Measurements from ENCODE around the gene SSUH2.
"Not testable (repeated sequence)": the region's sequence is repeated elsewhere in the genome, so short reads cannot be mapped to it uniquely, and the experiment has no call there.

The SSUH2 gene

DNA sequence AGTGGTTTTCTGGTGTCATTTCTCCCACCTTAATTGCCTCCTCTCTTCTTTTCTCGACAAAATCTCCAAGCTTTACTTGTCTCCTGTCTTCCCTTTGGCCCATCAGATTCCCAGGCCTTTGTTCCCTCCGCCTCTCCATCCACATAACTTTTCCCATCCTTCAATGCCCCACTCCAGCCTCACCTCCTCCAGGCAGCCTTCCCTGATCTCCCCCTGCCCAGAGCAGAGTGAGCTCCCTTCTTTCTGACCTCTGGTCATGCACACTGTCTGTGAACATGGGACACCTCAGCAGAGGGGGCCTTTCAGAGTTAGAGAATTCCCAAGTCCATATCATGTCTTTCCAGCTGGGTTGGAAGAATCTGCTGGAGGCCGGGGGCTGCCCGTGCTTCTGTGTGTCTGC, 14.6 kb upstream of the SSUH2 start:
- DNase-seq (ENCODE audit: low spot score) = no peak

DNA sequence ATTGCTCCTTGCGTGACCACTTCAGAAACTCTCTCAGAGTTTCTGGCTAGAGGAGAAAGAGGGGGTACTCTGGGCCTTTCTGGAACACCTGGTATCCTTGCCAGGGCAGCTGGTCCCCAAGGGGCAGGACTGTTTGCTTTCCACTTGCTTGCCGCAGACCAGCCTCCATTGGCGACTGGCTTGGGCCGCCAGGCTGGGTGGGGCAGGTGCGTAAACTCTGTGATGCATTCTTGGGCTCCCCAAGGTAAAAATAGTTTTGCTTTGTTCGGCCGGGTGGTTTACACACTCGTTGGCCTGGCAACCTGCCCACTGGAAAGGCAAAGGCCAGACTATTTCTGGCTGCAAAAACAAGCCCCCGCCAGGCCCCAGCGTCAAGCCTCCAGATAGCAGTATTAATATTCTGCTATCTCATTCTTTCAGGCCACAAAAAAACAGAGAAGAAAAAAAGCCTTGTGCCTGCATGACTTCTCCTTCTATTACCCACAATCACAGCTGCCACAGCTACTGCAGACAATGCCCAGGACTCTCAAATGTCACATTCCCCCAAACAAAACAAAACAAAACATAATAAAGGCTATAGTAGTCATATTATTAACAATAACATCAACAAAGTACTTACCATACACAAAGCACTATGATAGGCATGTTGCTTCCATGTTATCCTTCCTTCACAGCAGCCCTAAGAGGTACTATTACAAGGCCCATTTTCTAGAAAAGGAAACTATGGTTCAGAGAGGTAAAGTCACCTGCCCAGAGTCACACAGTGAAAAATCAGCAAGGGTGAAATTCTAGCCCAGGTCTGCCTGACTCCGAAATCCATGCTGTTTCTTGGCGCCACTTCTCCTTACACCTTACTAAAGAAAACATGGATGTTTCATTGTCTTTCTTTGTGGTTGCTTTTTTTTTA, 14.0 kb upstream of the SSUH2 start:
- no peak for DNase-seq (ENCODE audit: low spot score)

DNA sequence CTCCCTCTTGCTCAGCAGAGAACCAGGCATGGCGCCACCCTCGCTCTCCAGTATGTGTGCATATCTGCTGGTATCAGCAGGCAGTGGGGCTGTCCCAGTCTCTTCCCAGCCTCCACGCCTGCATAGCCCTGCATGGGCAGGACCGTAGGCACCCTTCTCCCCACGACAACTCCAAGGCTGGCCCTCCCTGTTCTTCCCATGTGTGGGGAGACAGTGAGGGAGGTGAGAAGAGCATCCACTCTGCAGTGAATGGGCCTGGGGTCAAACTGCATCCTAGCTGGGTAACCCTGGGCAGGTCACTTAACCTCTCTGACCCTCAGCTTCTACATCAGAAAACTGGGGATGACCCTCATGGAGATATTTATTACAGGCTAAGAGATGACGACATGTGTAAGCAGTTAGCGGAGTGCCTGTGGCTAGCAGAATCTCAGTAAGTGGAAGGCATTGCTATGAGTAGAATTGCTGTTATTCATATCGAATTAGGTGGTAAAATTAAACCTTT, 13.3 kb upstream of the SSUH2 start:
- no peak for DNase-seq (ENCODE audit: low spot score)

DNA sequence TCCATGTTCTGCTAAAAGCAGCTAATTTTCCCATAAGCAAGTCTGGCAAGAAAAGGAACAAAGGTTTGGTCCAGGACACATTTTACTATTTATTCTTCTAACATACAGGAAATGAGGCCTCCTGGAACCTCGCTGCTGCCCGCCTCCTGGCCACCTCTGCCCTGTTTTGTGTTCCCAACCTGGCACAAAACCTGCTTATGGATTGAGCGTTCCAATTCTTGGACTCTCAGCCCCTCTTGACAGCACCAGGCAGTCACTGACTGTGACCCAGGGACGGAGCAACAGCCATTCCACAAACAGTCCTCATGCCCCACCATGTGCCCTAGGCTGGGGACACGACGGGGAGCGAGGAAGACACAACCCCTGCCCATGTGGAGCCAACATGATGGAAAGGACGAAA, 11.6 kb upstream of the SSUH2 start:
- DNase-seq (ENCODE audit: low spot score) = no peak

DNA sequence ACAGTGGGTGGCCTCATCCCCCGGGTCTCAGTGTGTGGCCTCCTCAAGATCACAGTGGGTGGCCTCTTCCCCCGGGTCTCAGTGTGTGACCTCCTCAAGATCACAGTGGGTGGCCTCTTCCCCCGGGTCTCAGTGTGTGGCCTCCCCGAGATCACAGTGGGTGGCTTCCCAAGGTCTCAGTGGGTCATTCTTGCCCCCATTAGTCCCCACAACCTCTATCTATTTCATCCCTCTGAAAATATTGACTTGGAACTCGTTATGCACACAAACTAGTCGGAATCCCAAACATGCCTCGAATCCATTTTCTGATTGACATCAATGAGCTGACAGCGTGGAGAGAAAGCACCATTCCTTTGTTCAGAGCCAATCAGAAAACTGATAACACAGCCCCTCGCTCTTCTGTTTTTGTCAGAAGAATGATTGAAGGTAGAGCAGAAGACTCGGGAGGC, 10.8 kb upstream of the SSUH2 start:
- DNase-seq (ENCODE audit: low spot score) = no peak

DNA sequence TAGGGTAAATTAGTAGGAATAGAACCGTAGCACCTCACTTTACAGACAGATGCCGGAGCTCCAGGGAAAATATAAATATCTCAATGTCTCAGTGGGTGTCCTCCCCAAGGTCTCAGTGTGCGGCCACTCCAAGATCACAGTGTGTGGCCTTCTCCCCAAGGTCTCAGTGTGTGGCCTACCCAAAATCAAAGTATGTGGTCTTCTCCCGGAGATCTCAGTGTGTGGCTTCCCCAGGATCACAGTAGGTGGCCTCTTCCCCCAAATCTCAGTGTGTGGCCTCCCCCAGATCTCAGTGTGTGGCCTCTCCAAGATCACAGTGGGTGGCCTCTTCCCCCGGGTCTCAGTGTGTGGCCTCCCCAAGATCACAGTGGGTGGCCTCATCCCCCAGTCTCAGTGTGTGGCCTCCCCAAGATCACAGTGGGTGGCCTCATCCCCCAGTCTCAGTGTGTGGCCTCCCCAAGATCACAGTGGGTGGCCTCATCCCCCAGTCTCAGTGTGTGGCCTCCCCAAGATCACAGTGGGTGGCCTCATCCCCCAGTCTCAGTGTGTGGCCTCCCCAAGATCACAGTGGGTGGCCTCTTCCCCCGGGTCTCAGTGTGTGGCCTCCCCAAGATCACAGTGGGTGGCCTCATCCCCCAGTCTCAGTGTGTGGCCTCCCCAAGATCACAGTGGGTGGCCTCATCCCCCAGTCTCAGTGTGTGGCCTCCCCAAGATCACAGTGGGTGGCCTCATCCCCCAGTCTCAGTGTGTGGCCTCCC, 10.2 kb upstream of the SSUH2 start:
- not testable (repeated sequence) for DNase-seq (ENCODE audit: low spot score)

DNA sequence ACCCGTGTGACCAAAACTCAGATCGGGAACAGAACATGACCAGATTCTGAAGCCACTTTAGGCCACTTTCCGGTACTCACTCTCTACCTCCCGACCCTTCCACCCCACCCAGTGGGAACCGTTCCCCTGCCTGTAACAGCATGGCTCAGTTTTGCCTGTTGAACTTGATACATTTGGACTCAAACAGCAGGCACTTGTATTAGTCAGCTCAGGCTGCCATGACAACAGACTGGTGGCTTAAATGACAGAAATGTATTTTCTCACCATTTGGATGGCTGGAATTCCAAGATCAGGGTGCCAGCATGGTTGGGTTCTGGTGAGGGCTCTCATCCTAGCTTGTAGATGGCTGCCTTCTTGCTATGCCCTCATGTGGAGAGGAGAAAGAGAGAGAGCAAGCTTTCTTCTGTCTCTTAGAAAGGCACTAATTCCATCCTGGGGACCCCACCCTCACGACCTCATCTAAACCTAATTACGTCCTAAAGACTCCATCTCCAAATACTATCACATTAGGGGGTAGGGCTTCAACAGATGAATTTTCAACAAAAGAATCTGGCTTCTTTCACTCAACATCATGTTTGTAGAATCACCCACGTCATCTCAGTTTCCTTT, 9.3 kb upstream of the SSUH2 start:
- DNase-seq (ENCODE audit: low spot score) = no peak

DNA sequence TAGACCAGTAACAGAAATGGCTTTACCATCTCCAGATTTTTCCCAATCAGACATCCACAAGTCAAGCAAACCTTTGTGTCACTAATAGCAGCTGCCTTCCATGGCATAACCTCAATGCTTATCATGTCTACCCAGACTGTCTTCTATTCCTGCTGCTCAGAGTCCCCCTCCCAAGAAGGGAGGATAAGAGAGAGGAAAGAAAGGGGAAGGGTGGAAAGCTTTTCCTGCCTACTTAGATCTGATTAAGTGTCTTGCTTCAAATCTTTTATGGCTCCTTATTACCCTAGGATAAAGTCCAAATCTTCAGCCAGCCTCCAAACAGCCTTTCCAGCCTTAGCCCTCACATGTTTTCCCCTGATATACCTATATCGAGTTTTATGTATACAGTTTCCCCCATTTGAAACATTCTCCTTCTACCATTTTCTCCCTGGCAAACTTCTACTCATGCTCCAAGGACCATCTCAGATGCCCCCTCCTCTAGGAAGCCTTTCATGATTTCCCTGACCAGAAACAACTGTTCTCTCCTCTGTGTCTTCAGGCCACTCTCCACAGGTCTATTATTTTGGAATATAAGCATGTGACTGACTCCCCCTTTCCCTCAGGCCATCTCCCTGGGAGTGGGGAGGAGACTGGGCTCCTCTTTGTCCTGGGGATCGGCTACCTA, 7.9 kb upstream of the SSUH2 start:
- no peak for DNase-seq (ENCODE audit: low spot score)

DNA sequence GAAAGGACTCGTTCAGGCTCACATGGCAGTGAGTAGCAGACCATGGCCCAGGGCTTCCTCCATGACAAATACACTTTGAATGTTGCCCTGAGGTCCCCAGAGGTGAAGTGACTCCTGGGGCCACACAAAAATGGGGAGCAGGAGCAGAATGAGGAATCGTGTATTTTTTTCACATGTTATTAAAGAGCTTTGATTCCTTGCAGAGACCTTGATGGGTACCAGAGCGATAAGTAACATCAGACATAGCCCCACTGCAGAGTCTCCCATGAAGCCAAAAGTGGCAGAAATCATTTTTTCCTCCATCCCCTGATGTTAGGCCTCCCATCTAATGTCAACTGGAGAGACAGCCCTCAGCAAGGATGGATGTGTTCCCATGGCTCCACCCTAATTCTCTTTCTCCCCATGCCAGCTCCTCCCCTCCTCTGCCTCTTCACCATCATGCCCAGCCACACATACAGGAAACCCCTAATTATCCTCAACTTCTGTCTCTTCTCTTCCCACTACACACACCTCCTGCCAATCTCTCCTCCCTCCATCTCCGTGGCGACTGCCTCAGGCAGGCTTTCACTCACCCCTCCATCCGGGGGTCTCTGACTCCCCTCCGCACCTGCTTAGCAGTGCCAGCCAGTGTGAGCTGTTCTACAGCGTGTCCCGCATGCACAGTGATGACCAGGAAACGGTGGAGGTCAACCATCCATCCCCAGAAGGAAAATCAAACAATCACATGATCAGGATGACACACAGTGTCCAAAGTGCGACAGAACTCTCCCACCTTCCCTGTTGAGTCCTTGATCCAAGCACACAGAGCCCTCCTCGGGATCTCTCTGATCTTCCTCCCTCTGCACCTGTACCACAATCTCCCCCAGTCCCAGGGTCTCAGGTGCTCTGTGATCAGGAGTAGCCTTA, 7.1 kb upstream of the SSUH2 start:
- DNase-seq (ENCODE audit: low spot score) = no peak

DNA sequence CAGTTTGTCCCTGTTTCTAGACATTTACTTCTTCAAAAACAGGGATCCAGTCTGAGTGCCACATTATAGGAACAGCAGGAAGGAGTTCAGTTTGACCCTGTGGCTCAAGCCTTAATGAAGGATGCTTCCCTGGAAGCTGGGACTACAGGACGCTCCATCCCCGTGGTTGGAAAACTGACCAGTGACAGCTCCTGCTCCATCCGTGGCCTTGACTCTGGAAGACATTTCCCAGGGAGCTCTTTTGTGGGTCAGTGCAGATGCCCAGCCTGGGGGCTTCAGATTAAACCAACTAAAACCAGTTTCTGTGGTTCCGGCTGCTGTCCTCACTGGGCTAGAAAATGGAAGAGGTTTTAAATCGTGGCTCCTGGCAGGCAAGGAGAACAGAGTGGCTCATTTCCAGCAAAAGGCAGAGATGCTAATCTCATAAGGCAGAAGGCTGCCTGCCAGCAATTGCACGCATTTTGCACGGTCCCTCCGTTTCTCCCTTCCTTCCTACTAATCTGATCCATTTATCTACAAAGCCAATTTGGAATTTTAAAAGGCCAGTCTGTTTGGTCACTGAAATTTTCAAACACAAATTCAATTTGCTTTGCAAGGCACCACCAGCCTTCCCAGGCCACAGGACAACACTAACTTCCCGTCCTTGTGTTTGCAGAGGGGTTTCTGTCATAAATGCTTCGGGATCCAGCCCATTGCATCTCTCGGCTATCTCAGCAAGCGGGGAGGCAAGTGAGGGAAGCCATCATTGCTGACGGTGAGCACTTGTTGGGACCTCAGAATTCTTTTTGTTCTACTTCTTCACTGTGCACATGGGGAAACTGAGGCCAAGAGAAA, 6.2 kb upstream of the SSUH2 start:
- no peak for DNase-seq (ENCODE audit: low spot score)

DNA sequence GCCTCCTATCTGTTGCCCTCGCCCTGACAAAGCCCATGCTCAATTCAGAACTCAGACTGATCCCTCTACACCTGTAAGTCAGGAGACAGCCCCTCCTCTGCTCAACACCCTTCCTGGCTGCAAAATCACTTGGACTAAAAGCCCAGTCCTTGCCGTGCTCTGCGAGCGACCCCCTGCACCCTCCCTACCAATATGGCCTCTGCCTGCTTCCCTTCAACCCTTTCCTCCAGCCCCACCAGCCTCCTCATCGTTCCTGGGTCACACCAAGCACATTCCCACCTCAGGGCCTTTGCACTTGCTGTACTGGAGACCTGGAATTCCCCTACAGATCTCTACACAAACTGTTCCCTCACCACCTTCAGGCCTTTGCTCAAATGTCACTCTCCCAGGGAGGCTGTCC, 5.2 kb upstream of the SSUH2 start:
- DNase-seq (ENCODE audit: low spot score) = no peak

DNA sequence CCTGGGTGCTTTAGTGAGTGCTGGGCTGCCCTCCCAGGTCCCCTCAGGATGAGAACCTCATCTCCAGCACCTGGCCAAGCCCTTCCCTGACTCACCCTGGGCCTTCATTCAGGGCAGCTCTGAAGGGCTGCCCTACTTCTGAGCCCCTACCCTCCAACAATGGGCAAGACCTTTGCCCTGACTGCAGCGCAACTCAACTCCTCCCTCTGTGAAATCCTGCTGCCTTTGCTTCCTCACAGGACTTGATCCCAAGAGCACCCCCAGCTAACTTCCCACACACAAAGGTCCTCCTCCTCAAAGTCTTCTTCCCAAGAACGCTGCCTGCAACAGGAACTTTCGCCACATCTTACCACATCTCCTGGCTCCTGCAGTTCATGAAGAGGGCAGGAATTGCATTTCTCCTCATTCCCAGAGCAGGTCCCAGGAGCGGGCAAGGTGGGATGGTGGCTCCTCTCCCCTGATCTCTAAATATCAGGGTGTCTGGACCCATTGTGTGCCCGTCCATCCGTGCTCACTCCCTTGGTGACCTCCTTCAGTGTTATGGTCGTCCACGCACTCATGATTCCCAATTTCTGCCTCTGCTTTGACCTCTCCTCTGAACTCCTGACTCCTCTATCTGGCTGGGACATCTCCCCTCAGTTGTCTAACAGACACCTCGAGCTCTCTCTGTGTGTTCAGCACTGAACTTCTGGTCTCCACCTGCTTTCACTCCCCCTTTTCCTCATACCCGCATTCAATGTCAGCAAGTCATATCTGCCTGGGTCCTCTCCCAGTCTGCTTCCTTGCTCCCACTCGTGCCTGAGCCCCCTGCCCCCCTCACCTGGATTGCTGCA, 4.5 kb upstream of the SSUH2 start:
- DNase-seq (ENCODE audit: low spot score) = no peak

DNA sequence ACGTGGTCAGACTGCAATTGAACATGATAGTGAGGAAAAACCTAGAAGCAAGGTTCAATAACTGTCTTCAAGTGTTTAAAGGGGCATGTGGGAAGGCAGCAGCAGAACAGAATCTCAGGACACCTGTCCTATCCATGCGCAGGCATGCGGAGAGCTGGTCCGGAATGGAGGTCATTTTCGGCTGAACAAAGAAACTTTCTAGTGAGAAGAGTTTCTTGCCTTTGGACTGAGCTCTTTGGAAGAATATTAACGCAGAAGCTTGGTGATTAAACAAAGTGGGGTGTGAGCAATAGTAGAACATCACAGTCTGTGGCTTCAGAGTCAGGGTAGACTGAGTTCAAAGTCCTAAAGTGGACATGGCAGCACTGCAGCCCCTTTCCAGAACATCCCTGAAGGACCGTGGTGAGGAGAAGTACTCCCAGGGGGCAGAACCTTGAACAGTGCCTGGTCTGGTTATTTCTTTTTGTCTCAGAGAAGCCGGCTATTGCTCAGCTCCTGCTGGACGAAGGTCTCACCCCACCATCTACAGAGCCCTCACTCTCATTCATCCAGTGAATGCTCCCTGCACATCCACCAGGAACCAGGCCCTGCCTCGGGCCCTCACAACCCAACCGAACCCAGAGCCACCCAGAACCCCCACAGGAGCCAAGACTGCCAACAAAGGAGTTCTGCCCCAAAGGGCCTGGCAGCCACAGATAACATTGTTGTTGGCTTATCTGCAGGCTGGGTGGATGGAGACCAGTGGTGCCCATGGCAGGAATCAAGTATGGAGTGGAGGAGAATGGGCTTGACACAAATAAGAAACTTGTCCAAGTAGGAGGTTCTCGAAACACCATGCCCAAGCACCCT, 2.8 kb upstream of the SSUH2 start:
- DNase-seq (ENCODE audit: low spot score) = no peak

DNA sequence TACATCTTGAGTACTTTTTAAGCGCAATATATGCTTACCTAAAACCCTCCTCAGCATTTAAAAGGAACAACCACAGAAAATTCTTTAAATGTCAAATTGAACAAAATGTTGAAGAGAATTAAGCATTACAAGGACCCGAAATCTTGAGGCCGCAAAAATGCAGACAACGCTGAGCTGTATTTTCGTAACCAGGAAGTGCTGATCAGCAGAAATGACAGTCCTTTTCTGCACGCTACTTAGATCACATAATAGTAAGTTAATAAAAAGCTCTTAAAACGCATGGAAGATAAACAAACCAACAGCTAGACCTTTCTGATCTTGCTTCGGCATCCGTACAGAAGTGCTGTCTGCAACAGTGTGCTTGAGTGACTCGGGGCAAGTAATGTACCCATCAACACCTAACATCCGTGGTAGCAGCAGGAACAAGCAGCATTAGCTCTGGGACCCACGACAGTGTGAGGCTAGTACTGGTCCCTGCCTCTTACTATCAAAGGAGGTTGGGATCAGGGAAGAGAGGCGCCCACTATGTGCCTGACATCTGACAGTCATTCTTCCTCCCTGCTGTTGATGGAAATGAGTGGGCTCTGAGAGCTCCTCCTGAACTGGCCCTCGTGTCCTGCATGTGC, 1.8 kb upstream of the SSUH2 start:
- DNase-seq (ENCODE audit: low spot score) = no peak

DNA sequence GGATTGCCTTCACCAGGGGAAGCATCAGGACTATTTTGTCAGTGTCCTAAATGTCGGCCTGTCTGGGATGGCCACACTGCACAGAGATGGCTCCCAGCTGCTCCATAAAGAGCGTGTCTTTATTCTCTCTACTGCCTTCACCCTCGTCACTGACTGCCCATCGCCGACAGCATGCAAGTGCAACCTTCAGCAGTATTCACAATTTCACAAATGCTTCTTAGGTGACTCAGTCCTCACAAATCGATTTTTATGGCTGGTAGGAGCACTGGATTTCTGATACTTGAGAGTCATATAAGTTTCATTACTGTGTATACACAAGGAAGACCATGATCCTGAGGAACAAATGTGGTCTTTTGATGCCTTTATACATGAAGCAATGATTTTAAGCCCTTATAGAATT, 1.1 kb upstream of the SSUH2 start:
- no peak for DNase-seq (ENCODE audit: low spot score)

DNA sequence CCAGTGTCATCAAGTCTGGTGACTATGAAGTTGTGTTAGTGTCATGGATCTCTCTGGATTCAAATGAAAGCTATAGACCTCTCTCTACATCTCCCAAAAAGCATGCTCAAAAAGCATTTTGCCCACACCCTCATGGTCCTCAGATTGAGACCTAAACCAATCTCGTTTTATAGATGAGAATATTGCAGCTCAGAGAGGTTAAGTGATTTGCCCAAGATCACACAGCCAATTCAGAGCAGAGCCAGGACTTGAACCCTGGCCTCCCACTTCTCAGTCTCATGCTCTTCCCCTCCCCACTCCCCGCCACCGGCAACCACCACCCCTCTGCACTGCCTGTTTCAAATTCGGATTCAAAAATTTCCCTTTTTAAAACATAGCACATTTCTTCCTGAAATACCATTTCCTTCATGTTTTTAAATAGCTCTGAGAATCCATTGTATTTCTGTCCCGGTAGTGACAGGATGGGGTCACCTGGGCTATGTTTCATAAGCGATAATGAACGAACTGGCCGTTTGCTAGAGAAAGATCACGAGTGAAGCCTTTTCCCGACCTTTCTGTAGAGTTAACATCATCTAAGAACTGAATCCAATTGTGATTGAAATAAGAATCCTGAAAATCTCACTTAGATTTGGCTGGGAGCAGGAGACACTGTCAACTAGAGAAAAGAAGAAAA, 769 bp downstream of the SSUH2 start:
- no peak for DNase-seq (ENCODE audit: low spot score)

DNA sequence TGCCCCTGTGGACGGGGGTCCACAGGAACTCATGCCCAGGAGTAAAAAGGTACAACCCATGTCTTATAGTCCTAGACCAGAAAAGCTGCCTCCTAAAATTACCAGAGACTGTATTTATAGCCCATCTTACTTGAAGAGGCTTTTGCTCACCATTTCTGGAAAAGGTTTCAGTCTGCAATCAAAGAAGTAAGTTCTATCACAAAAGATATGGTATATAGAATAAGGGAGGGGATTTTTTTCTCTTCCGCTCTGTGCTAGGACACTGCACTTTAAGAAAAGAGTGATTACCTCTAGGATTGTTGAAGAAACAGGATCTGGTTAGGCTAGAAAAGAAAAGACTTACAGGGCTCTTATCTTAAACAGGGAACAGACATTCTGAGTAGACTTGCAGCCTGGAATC, 2.6 kb downstream of the SSUH2 start:
- DNase-seq (ENCODE audit: low spot score) = no peak

All from ecto neural progenitor cell (in vitro differentiated cells).